Measurements from ENCODE around the gene DMPK. TPM values are rescaled to one million over a fixed set of nuclear protein-coding genes. Genes with fewer than 3 reads are reported as not detected.

DMPK gene
- total and polyA plus RNA-seq, 9 of the 15 experiments (the other 6 are each of a cell fraction or from before 2014, with no cell fraction given), result 0.24 to 31.3 (median 7.3) TPM

GRCh38 chr19:45770192-45771101 is 11.8 kb downstream of the DMPK start (continued):
- TF ChIP-seq E2F4 (CRISPR knock-in tag; IDR thresholded peaks at IDR 0.05; ENCODE audit: low read depth), result no peak
- TF ChIP-seq DNMT1 (IDR thresholded peaks at IDR 0.05), result no peak
- TF ChIP-seq ZNF561 (CRISPR knock-in tag; conservative IDR thresholded peaks at IDR 0.05), result no peak
- TF ChIP-seq HNRNPLL (IDR thresholded peaks at IDR 0.05; ENCODE audit: low read depth, low read length, poor library complexity, severe bottlenecking), result no peak
- TF ChIP-seq MYC (IDR thresholded peaks at IDR 0.05; ENCODE audit: low read depth, low read length), result peak; percentile 50
- TF ChIP-seq MYC (CRISPR knock-in tag; IDR thresholded peaks at IDR 0.05; ENCODE audit: borderline replicate concordance, low read depth), result no peak
- TF ChIP-seq ATF7 (IDR thresholded peaks at IDR 0.05), result peak; percentile 81
- TF ChIP-seq, protein P1, sequence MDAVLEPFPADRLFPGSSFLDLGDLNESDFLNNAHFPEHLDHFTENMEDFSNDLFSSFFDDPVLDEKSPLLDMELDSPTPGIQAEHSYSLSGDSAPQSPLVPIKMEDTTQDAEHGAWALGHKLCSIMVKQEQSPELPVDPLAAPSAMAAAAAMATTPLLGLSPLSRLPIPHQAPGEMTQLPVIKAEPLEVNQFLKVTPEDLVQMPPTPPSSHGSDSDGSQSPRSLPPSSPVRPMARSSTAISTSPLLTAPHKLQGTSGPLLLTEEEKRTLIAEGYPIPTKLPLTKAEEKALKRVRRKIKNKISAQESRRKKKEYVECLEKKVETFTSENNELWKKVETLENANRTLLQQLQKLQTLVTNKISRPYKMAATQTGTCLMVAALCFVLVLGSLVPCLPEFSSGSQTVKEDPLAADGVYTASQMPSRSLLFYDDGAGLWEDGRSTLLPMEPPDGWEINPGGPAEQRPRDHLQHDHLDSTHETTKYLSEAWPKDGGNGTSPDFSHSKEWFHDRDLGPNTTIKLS (IDR thresholded peaks at IDR 0.05; ENCODE audit: borderline replicate concordance, low read depth), result peak; percentile 59; the same call in 1 of the 2 replicates
- TF ChIP-seq SAFB (IDR thresholded peaks at IDR 0.05; ENCODE audit: borderline replicate concordance, low read depth, low read length), result peak; percentile 82
- no peak for TF ChIP-seq ZNF644 (tag; IDR thresholded peaks at IDR 0.05; ENCODE audit: low read depth)
- no peak for TF ChIP-seq ZNF184 (CRISPR knock-in tag; IDR thresholded peaks at IDR 0.05)
- no peak for TF ChIP-seq ZNF444 (CRISPR knock-in tag; IDR thresholded peaks at IDR 0.05)
- TF ChIP-seq, protein P2, sequence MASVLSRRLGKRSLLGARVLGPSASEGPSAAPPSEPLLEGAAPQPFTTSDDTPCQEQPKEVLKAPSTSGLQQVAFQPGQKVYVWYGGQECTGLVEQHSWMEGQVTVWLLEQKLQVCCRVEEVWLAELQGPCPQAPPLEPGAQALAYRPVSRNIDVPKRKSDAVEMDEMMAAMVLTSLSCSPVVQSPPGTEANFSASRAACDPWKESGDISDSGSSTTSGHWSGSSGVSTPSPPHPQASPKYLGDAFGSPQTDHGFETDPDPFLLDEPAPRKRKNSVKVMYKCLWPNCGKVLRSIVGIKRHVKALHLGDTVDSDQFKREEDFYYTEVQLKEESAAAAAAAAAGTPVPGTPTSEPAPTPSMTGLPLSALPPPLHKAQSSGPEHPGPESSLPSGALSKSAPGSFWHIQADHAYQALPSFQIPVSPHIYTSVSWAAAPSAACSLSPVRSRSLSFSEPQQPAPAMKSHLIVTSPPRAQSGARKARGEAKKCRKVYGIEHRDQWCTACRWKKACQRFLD (CRISPR knock-in tag; IDR thresholded peaks at IDR 0.05), result peak; percentile 86; the same call in 1 of the 2 replicates
- TF ChIP-seq JUND (IDR thresholded peaks at IDR 0.05; ENCODE audit: borderline replicate concordance, low read depth, low read length), result peak; percentile 33; the same call in 1 of the 2 replicates
- TF ChIP-seq JUND (tag; IDR thresholded peaks at IDR 0.05; ENCODE audit: borderline replicate concordance, low read depth, low read length), result no peak
- TF ChIP-seq NELFE (IDR thresholded peaks at IDR 0.05; ENCODE audit: insufficient read depth, insufficient read length), result no peak
- TF ChIP-seq ZC3H11A (IDR thresholded peaks at IDR 0.05; ENCODE audit: low read depth, low read length), result no peak
- TF ChIP-seq SPI1 (IDR thresholded peaks at IDR 0.05; ENCODE audit: borderline replicate concordance, low read depth, low read length), result no peak
- TF ChIP-seq POLR3G (IDR thresholded peaks at IDR 0.05; ENCODE audit: extremely low read depth, insufficient read length, insufficient replicate concordance), result no peak
- no peak for TF ChIP-seq ZNF778 (CRISPR knock-in tag; IDR thresholded peaks at IDR 0.05)
- no peak for TF ChIP-seq ZNF134 (CRISPR knock-in tag; conservative IDR thresholded peaks at IDR 0.05)
- peak; percentile 94 for TF ChIP-seq SP1 (CRISPR knock-in tag; IDR thresholded peaks at IDR 0.05)
- TF ChIP-seq EP400 (IDR thresholded peaks at IDR 0.05), result peak; percentile 76

Data from K562 (cell line).